GM12872 (cell line): ENCODE measurements around the gene IFNK.

Experiments
- CTCF ChIP-seq: IDR thresholded peaks from 3 replicates; pipeline ENCODE4 v1.5.1; 2011; ENCODE audit warnings: low read depth, mild to moderate bottlenecking, low read length, moderate library complexity; ENCODE audit not compliant: insufficient read depth

IFNK gene

GRCh38 chr9:27564670-27565069 lies 40.6 kb downstream of the IFNK start:
- no peak for TF ChIP-seq CTCF

- no peak for TF ChIP-seq CTCF
Measured at GRCh38 chr9:27565696-27566095, 41.6 kb downstream of the IFNK start.

- TF ChIP-seq CTCF, result no peak
Measured at GRCh38 chr9:27566118-27566517, 42.0 kb downstream of the IFNK start.

GRCh38 chr9:27569406-27569805 lies 45.3 kb downstream of the IFNK start:
- TF ChIP-seq CTCF, result no peak

GRCh38 chr9:27571011-27571410 lies 46.9 kb downstream of the IFNK start:
- TF ChIP-seq CTCF, result no peak

GRCh38 chr9:27572061-27572460 lies 48.0 kb downstream of the IFNK start:
- TF ChIP-seq CTCF, result no peak

GRCh38 chr9:27572566-27572917 lies 48.5 kb downstream of the IFNK start:
- no peak for TF ChIP-seq CTCF
